ENCODE data around the gene GABRB1. TPM values are rescaled to one million over a fixed set of nuclear protein-coding genes. Genes with fewer than 3 reads are reported as not detected.

The GABRB1 gene
- total RNA-seq, 2 donors from 2014 or later, result not detected

- H3K36me3 Mint-ChIP-seq, result no peaks in the 10 kb centered on the region
- peaks cover 23 to 33% of the 10 kb centered on the region in 2 donors for H3K27me3 Mint-ChIP-seq
- H3K27ac Mint-ChIP-seq, result no peak overlapping the region
- H3K4me3 Mint-ChIP-seq, result no peak overlapping the region
- ATAC-seq (no peak), DNase-seq (ENCODE audit: low spot score) (no peak)
- no peaks in the 10 kb centered on the region for H3K4me1 Mint-ChIP-seq (ENCODE audit: low read depth in 2 of 2)
- peaks cover 6% of the 10 kb centered on the region for H3K9me3 Mint-ChIP-seq
Measured at GRCh38 chr4:47106561-47106960, 75.2 kb downstream of the GABRB1 start.

GRCh38 chr4:47109379-47109778 lies 78.0 kb downstream of the GABRB1 start:
- Mint-ChIP-seq H3K27ac (no peak overlapping the region), H3K9me3 (peaks cover 2% of the 10 kb centered on the region), H3K4me1 (ENCODE audit: low read depth in 2 of 2) (no peaks in the 10 kb centered on the region), H3K36me3 (no peaks in the 10 kb centered on the region), H3K27me3 (peaks cover 16% of the 10 kb centered on the region in 2 donors), H3K4me3 (no peak overlapping the region)
- ATAC-seq (no peak), DNase-seq (ENCODE audit: low spot score) (no peak)

- no peaks in the 10 kb centered on the region for H3K36me3 Mint-ChIP-seq
- no peak overlapping the region for H3K27ac Mint-ChIP-seq
- H3K27me3 Mint-ChIP-seq, result peaks cover 12% of the 10 kb centered on the region in 2 donors
- no peak overlapping the region for H3K4me3 Mint-ChIP-seq
- H3K9me3 Mint-ChIP-seq, result peaks cover 2% of the 10 kb centered on the region
- H3K4me1 Mint-ChIP-seq (ENCODE audit: low read depth in 2 of 2), result no peaks in the 10 kb centered on the region
- ATAC-seq (no peak), DNase-seq (ENCODE audit: low spot score) (no peak)
Measured at GRCh38 chr4:47110546-47111132, 79.3 kb downstream of the GABRB1 start.

GRCh38 chr4:47118192-47118929 lies 87.0 kb downstream of the GABRB1 start:
- Mint-ChIP-seq H3K36me3 (no peaks in the 10 kb centered on the region), H3K27ac (no peak overlapping the region), H3K9me3 (no peaks in the 10 kb centered on the region), H3K4me1 (ENCODE audit: low read depth in 2 of 2) (no peaks in the 10 kb centered on the region), H3K27me3 (peaks cover 5 to 19% of the 10 kb centered on the region in 2 donors), H3K4me3 (no peak overlapping the region)
- DNase-seq (ENCODE audit: low spot score) (no peak), ATAC-seq (no peak)

GRCh38 chr4:47120783-47121182 lies 89.4 kb downstream of the GABRB1 start:
- Mint-ChIP-seq H3K27me3 (peaks cover 3 to 11% of the 10 kb centered on the region in 2 donors), H3K9me3 (no peaks in the 10 kb centered on the region), H3K36me3 (no peaks in the 10 kb centered on the region), H3K4me3 (no peak overlapping the region), H3K27ac (no peak overlapping the region), H3K4me1 (ENCODE audit: low read depth in 2 of 2) (no peaks in the 10 kb centered on the region)
- DNase-seq (ENCODE audit: low spot score) (no peak), ATAC-seq (peak in 1 of 2 donors; percentile 56)

GRCh38 chr4:47122592-47123291 lies 91.4 kb downstream of the GABRB1 start:
- Mint-ChIP-seq H3K9me3 (no peaks in the 10 kb centered on the region), H3K4me1 (ENCODE audit: low read depth in 2 of 2) (no peaks in the 10 kb centered on the region), H3K27ac (no peak overlapping the region), H3K27me3 (peaks cover 0 to 6% of the 10 kb centered on the region in 2 donors), H3K4me3 (no peak overlapping the region), H3K36me3 (no peaks in the 10 kb centered on the region)
- DNase-seq (ENCODE audit: low spot score) (peak; percentile 69), ATAC-seq (peak; percentile 60 to 61)

GRCh38 chr4:47128991-47129390 lies 97.6 kb downstream of the GABRB1 start:
- Mint-ChIP-seq H3K4me3 (no peak overlapping the region), H3K4me1 (ENCODE audit: low read depth in 2 of 2) (no peaks in the 10 kb centered on the region), H3K27ac (no peak overlapping the region), H3K9me3 (no peaks in the 10 kb centered on the region), H3K27me3 (peaks cover 5 to 13% of the 10 kb centered on the region in 2 donors), H3K36me3 (no peaks in the 10 kb centered on the region)
- DNase-seq (ENCODE audit: low spot score) (no peak), ATAC-seq (no peak)

- H3K4me1 Mint-ChIP-seq (ENCODE audit: low read depth in 2 of 2), result no peaks in the 10 kb centered on the region
- H3K36me3 Mint-ChIP-seq, result no peaks in the 10 kb centered on the region
- no peak overlapping the region for H3K4me3 Mint-ChIP-seq
- no peak overlapping the region for H3K27ac Mint-ChIP-seq
- DNase-seq (ENCODE audit: low spot score), result no peak
- no peak for ATAC-seq
- H3K27me3 Mint-ChIP-seq, result peaks cover 5 to 37% of the 10 kb centered on the region in 2 donors
- H3K9me3 Mint-ChIP-seq, result no peaks in the 10 kb centered on the region
Measured at GRCh38 chr4:47135210-47135609, 103.8 kb downstream of the GABRB1 start.

GRCh38 chr4:47143261-47143660 lies 111.9 kb downstream of the GABRB1 start:
- Mint-ChIP-seq H3K27ac (no peak overlapping the region), H3K36me3 (no peaks in the 10 kb centered on the region), H3K4me1 (ENCODE audit: low read depth in 2 of 2) (no peaks in the 10 kb centered on the region), H3K27me3 (peaks cover 10 to 39% of the 10 kb centered on the region in 2 donors), H3K4me3 (no peak overlapping the region), H3K9me3 (no peaks in the 10 kb centered on the region)
- ATAC-seq (no peak), DNase-seq (ENCODE audit: low spot score) (no peak)

- ATAC-seq (peak in 1 of 2 donors; percentile 46), DNase-seq (ENCODE audit: low spot score) (no peak)
- no peaks in the 10 kb centered on the region for H3K36me3 Mint-ChIP-seq
- H3K27ac Mint-ChIP-seq, result no peak overlapping the region
- no peaks in the 10 kb centered on the region for H3K9me3 Mint-ChIP-seq
- H3K4me3 Mint-ChIP-seq, result no peak overlapping the region
- H3K27me3 Mint-ChIP-seq, result peaks cover 12 to 34% of the 10 kb centered on the region in 2 donors
- no peaks in the 10 kb centered on the region for H3K4me1 Mint-ChIP-seq (ENCODE audit: low read depth in 2 of 2)
Measured at GRCh38 chr4:47145630-47146029, 114.3 kb downstream of the GABRB1 start.

- DNase-seq (ENCODE audit: low spot score), result no peak
- no peaks in the 10 kb centered on the region for H3K9me3 Mint-ChIP-seq
- H3K36me3 Mint-ChIP-seq, result no peaks in the 10 kb centered on the region
- H3K4me3 Mint-ChIP-seq, result no peak overlapping the region
- H3K4me1 Mint-ChIP-seq (ENCODE audit: low read depth in 2 of 2), result no peaks in the 10 kb centered on the region
- no peak for ATAC-seq
- H3K27ac Mint-ChIP-seq, result no peak overlapping the region
- H3K27me3 Mint-ChIP-seq, result peaks cover 2 to 5% of the 10 kb centered on the region in 2 donors
Measured at GRCh38 chr4:47154816-47155370, 123.5 kb downstream of the GABRB1 start.

- H3K27ac Mint-ChIP-seq, result no peak overlapping the region
- H3K9me3 Mint-ChIP-seq, result no peaks in the 10 kb centered on the region
- no peak overlapping the region for H3K4me3 Mint-ChIP-seq
- H3K4me1 Mint-ChIP-seq (ENCODE audit: low read depth in 2 of 2), result no peaks in the 10 kb centered on the region
- no peak for ATAC-seq
- DNase-seq (ENCODE audit: low spot score), result no peak
- peaks cover 0 to 5% of the 10 kb centered on the region in 2 donors for H3K27me3 Mint-ChIP-seq
- no peaks in the 10 kb centered on the region for H3K36me3 Mint-ChIP-seq
Measured at GRCh38 chr4:47155919-47156318, 124.6 kb downstream of the GABRB1 start.

- H3K9me3 Mint-ChIP-seq, result peaks cover under 1% of the 10 kb centered on the region
- no peak overlapping the region for H3K4me3 Mint-ChIP-seq
- peaks cover 0 to 2% of the 10 kb centered on the region in 2 donors for H3K27me3 Mint-ChIP-seq
- no peaks in the 10 kb centered on the region for H3K4me1 Mint-ChIP-seq (ENCODE audit: low read depth in 2 of 2)
- H3K27ac Mint-ChIP-seq, result no peak overlapping the region
- no peaks in the 10 kb centered on the region for H3K36me3 Mint-ChIP-seq
- DNase-seq (ENCODE audit: low spot score) (no peak), ATAC-seq (no peak)
Measured at GRCh38 chr4:47160095-47160494, 128.7 kb downstream of the GABRB1 start.

Data from natural killer cell treated with Interleukin-12 subunit alpha and Interleukin-12 subunit beta and Interleukin-15 and Interleukin-18, amount 100 ng/mL, for 72 hours (primary cell).